ENCODE measurements around the gene FNTB.
A peak's percentile ranks its signal among the peaks of the same experiment; 100 is the strongest.

FNTB gene

GRCh38 chr14:64983439-64984310, 3.0 kb upstream of the FNTB start:
- DNase-seq: peak; percentile 52 to 72 (median 63)

GRCh38 chr14:64987438-64987767, 708 bp downstream of the FNTB start:
- DNase-seq: peak in 1 of 4 experiments; percentile 7

- DNase-seq: no peak
Observed at GRCh38 chr14:64990296-64990695, 3.6 kb downstream of the FNTB start.

GRCh38 chr14:64990939-64991338, 4.2 kb downstream of the FNTB start:
- DNase-seq: no peak

GRCh38 chr14:64992328-64992885, 5.7 kb downstream of the FNTB start:
- no peak for DNase-seq

- peak in 3 of 4 experiments; percentile 32 to 71 (median 61) for DNase-seq
Observed at GRCh38 chr14:64993266-64993930, 6.7 kb downstream of the FNTB start.

- DNase-seq: no peak
Observed at GRCh38 chr14:64994540-64994939, 7.8 kb downstream of the FNTB start.

GRCh38 chr14:64995291-64995690, 8.6 kb downstream of the FNTB start:
- no peak for DNase-seq

GRCh38 chr14:64997108-64997794, 10.6 kb downstream of the FNTB start:
- no peak for DNase-seq

- DNase-seq: peak in 1 of 4 experiments; percentile 8
Observed at GRCh38 chr14:64998455-64998931, 11.8 kb downstream of the FNTB start.

GRCh38 chr14:65000898-65001591, 14.3 kb downstream of the FNTB start:
- DNase-seq: no peak

- DNase-seq: no peak
Observed at GRCh38 chr14:65001723-65002122, 15.0 kb downstream of the FNTB start.

- DNase-seq: peak in 3 of 4 experiments; percentile 34 to 46 (median 39)
Observed at GRCh38 chr14:65002586-65003210, 16.0 kb downstream of the FNTB start.

GRCh38 chr14:65003394-65003793, 16.7 kb downstream of the FNTB start:
- no peak for DNase-seq

GRCh38 chr14:65006261-65006721, 19.6 kb downstream of the FNTB start:
- DNase-seq: no peak

GRCh38 chr14:65007202-65007601, 20.5 kb downstream of the FNTB start:
- no peak for DNase-seq

- DNase-seq: no peak
Observed at GRCh38 chr14:65010211-65010931, 23.7 kb downstream of the FNTB start.

GRCh38 chr14:65011538-65011937, 24.8 kb downstream of the FNTB start:
- DNase-seq: no peak

GRCh38 chr14:65012353-65012752, 25.7 kb downstream of the FNTB start:
- no peak for DNase-seq

- DNase-seq: no peak
Observed at GRCh38 chr14:65015391-65015790, 28.7 kb downstream of the FNTB start.

- no peak for DNase-seq
Observed at GRCh38 chr14:65016471-65016870, 29.8 kb downstream of the FNTB start.
